SK-N-DZ (cell line): ENCODE results near the gene CD302. TPM values are rescaled to one million over a fixed set of nuclear protein-coding genes. Genes with fewer than 3 reads are reported as not detected.
"Not testable (repeated sequence)": the region's sequence is repeated elsewhere in the genome, so short reads cannot be mapped to it uniquely, and the experiment has no call there.

ENCODE experiments used
- DNase-seq: peaks from one replicate; pipeline ENCODE4 v3.0.0-alpha.2; 2015; ENCODE audit warnings: low spot score
- polyA plus RNA-seq, 2 experiments: library from polyadenylated mRNA; depleted of rRNA; stranded (reverse); fragments of >200 nt; gene quantifications; 2 replicates each; pipeline ENCODE4 v1.2.3, GENCODE V29; 2014

Gene CD302
- 0.94 and 0.96 TPM in 2 replicates for polyA plus RNA-seq (2014; cell fraction: cytosol; rRNA removed)
- 0.20 and 0.89 TPM in 2 replicates for polyA plus RNA-seq (2014; cell fraction: nucleus; rRNA removed)

GRCh38 chr2:159797543-159798375 lies at the start of gene CD302:
Gene CD302 (minus strand): TSS chr2:159798208. CDS start chr2:159798198, 10 bp downstream.
- DNase-seq: peak; percentile 26

DNA sequence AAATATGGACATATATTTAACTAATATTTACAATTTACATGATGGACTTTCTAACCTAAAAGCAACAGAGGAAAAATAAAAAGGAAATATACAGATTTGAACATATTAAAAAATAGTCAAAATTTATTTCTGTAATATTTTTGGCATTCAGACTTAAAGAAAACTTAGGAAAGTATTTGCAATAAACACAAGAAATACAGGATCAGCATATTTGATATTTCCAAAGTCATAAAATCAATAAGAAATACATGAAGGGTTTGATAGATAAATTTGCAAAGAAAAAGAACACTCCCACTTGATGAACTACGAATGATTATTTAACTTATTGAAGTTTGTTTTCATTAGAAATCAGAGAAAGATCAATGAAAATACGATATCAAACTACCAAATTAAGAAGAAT lies 48.6 kb upstream of the CD302 start:
- no peak for DNase-seq

DNA sequence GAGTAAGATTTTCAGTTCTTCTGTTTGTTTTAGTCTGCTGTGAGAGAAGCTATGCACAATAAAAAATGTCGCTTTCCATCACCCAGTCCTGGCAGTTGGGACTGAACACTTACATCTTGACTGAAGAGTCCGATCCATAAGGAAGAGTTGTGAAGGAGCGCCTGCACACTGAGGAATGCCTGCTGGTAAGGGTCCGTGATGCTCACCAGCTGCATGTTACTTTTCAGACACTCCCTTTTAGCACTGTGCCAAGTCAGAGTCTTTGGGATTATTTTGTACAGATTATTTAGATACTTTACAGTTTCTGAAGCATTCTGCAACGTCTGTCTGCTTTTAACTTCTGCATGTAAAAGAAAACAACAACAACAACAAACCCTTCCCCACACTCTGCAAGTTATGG lies 42.6 kb upstream of the CD302 start:
- no peak for DNase-seq

GRCh38 chr2:159832858-159833257 lies 34.9 kb upstream of the CD302 start:
- no peak for DNase-seq

DNA sequence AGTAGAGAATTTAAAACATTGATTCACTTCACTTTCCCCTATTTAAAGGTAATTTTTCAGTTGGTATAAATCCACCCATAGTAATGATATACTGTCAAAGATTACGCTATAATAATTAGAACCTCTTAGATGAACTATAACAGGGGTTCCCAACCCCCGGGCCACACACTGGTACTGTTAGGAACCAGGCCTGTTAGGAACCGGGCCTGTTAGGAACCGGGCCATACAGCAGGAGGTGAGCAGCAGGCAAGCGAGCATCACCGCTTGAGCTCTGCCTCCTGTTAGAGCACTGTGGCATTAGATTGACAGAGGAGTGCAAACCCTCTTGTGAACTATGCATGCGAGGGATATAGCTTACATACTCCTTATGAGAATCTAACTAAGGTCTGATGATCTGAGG lies 34.0 kb upstream of the CD302 start:
- DNase-seq: no peak

DNA sequence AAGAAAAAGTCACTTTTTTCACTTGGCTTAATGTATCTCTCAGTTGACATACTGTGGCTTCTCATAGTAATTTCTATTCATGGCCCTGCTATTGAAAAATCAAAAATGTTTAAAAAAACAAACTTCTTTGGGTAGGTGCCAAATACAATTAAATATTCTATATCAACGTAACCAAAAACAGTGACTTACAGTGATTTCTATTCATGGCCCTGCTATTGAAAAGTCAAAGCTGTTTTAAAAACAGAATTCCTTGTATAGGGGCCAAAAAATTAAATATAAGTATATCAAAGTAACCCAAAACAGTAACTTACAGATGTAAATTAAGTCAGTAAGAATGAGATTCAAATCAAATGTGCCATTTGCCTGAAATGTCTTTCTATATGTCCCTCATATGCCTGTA lies 31.4 kb upstream of the CD302 start:
- no peak for DNase-seq

GRCh38 chr2:159828738-159829137 lies 30.7 kb upstream of the CD302 start:
- DNase-seq: no peak

GRCh38 chr2:159822478-159822833 lies 24.4 kb upstream of the CD302 start:
- DNase-seq: not testable (repeated sequence)

- not testable (repeated sequence) for DNase-seq
Measured at GRCh38 chr2:159821775-159822477, 23.9 kb upstream of the CD302 start.

- DNase-seq: no peak
Measured at GRCh38 chr2:159818940-159819339, 20.9 kb upstream of the CD302 start.

DNA sequence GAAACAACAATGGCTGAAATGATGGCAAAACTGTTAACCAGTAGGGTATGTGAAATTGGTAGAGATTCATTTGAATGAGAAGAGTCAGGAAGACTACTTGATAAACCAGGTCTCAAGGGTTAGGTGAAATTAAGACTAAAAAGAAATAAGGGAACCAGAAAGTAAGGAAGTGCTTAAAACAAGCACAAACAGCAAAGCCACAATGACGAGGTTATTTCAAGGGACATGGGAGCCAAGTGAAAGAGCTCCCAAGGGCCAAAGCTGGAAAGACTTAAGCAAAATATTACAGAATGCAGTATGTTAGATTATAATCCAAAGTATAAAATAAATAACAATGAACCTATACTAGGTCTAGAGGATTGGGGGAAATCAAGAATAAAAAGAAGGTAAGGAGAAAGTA lies 19.3 kb upstream of the CD302 start:
- DNase-seq: no peak

DNA sequence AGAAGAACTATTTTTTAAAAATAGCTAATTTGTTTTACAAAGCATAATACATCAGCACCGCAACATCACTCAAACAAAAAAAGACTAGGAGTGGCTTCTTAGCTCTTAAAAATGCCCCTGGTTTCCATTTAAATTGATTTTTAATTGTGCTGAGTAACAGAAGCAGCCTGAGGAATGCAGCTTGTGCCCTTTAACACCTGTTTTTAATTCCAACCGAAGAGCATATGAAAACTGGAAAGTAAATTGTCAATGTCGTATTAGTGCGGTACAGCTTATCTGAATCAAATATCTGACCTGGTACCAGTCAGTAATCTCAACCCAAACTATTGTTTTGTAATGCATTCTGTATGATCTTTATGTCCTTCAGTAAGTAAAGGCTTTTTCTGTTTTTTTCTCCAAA lies 13.2 kb upstream of the CD302 start:
- DNase-seq: no peak

DNA sequence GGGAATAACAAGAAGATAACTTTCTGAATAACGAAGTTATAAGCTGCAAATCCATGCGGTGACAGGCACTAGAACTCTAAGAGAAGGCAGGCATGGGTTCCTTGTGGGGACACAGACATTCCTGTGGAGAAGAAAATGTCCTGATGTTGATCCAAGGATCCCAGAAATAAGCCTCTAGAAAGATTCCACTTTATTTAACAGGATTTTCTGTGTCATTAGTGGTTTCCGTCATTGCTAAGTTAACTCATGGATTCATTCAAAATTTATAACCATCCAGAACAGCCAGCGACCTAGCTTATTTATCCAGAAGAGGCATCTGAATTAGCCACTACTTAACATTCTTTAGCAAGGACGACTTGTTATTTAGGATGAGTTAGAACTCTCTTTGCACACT lies 10.0 kb upstream of the CD302 start:
- DNase-seq: no peak

GRCh38 chr2:159807183-159808031 lies 9.4 kb upstream of the CD302 start:
- DNase-seq: peak; percentile 62

GRCh38 chr2:159804941-159805340 lies 6.9 kb upstream of the CD302 start:
- no peak for DNase-seq

DNA sequence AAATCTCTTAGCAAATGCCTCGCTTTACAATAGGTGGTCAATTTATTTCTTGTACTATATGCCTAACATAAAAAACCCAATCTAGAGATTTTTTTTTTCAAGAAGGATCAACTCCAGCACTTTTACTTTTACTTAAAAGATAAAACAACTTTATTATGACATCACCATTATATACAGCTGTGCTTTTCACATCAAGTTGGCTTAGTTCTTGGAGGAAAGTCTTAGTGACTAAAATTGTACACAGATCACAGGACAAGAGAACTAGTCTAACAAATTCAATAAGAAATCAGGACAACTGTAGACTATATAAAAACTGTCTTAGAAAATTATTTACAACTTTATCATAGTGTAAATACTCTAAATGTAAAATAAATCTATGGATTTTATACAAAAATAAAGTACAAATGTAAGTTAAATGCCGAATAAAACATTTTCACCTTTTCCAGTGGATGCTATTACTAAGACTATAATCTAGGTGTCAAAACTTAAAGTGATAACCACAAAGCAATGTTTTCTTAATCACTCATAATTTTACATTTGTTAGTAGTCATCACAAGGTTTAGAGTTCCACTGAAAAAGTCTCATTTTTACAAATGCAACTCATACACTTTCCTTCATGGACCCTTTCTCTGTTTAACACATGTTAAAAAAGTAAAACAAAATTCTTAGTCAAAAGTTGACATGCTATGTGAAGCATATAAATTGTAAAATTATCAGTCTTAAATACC lies 5.4 kb upstream of the CD302 start:
- no peak for DNase-seq

DNA sequence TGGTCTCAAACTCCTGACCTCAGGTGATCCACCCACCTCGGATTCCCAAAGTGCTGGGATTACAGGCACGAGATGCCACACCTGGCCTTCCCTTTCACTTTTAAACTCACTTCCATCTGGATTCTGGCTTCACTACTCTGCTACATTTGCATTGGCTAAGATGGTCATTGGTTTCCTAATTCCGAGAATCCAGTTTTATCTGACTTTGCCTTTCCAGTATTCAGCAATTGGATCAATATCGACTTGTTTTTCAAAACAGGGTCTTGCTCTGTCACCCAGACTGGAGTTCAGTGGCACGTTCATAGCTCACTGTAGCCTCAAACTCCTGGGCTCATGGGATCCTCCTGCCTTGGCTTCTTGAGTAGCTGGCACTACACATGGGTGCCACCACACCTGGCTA lies 4.7 kb upstream of the CD302 start:
- no peak for DNase-seq

DNA sequence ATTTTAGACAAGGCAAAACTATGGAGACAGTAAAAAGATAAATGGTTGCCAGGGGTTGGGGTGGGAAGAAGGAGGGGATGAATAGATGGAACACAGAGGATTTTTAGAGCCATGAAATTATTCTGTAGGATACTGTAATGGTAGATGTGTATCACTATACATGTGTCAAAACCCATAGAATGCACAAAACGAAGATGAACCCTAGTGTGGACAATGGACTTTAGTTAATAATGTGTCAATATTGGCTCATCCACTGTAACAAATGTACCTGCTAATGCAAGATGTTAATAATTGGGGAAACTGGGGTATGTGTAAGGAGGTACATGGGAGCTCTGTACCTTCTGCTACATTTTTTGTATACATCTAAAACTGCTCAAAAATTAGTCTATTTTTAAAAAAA lies 1.8 kb upstream of the CD302 start:
- no peak for DNase-seq

GRCh38 chr2:159798376-159798725 lies 343 bp upstream of the CD302 start:
- DNase-seq: peak; percentile 22

GRCh38 chr2:159797225-159797542 lies 824 bp downstream of the CD302 start:
- DNase-seq: no peak

GRCh38 chr2:159795841-159796690 lies 1.9 kb downstream of the CD302 start:
- no peak for DNase-seq
